Measurements from ENCODE around the gene KRTAP5-1. TPM values are rescaled to one million over a fixed set of nuclear protein-coding genes. Genes with fewer than 3 reads are reported as not detected.

KRTAP5-1 gene
- total and polyA plus RNA-seq, 2 donors: not detected

GRCh38 chr11:1546077-1546535 is 39.0 kb downstream of the KRTAP5-1 start:
- no peak for DNase-seq (ENCODE audit: extremely low spot score)
- no peaks in the 10 kb centered on the region for H3K36me3 ChIP-seq (ENCODE audit: insufficient read depth)
- 12% methylated on average over 18 of the region's 18 CpGs for WGBS
- H3K4me3 ChIP-seq (ENCODE audit: low read depth, low read length): no peak overlapping the region
- H3K4me1 ChIP-seq (ENCODE audit: insufficient read depth): no peaks in the 10 kb centered on the region
- H3K27ac ChIP-seq (ENCODE audit: low read depth): no peak overlapping the region

GRCh38 chr11:1545432-1545831 is 39.7 kb downstream of the KRTAP5-1 start:
- no peak for DNase-seq (ENCODE audit: extremely low spot score)
- Histone ChIP-seq H3K4me3 (ENCODE audit: low read depth, low read length) (no peak overlapping the region), H3K4me1 (ENCODE audit: insufficient read depth) (no peaks in the 10 kb centered on the region), H3K27ac (ENCODE audit: low read depth) (no peak overlapping the region), H3K36me3 (ENCODE audit: insufficient read depth) (no peaks in the 10 kb centered on the region)
- 82% methylated on average over 5 of the region's 5 CpGs for WGBS

GRCh38 chr11:1544536-1544935 is 40.5 kb downstream of the KRTAP5-1 start:
- H3K27ac ChIP-seq (ENCODE audit: low read depth): no peak overlapping the region
- H3K36me3 ChIP-seq (ENCODE audit: insufficient read depth): no peaks in the 10 kb centered on the region
- WGBS: 85% methylated on average over 6 of the region's 6 CpGs
- no peak overlapping the region for H3K4me3 ChIP-seq (ENCODE audit: low read depth, low read length)
- H3K4me1 ChIP-seq (ENCODE audit: insufficient read depth): no peaks in the 10 kb centered on the region
- no peak for DNase-seq (ENCODE audit: extremely low spot score)

DNA sequence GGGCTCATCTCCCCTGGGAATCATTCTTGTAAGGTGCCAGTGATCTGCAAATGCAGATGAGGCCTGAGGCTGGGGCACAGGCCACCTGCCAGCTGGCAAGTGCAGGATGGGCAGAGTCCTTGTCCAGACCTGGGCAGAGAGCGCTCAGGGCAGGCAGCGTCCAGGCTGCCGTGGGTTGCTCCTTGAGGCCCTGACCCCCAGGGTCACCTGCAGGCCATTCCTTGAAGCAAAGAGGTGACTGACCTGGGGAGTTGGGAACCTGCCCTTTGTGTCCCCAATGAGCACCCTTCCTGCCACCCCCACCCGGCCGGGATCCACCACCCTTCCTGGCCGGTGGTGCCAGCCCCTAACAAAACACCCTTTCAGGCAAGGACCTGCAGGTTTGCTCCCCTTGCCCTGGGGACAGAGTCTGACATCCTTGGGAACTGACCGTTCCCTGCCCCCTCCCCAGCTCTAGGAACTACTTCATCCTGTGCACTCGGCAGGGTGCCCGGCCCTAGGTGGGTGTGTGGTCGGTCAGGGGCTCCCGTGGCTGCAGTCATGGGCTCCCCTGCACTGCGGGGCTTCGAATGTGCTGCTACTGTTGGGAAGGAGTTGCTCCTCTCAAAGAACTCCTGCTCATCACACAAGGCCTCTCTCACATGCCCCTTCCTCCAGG is 41.3 kb downstream of the KRTAP5-1 start:
- H3K27ac ChIP-seq (ENCODE audit: low read depth): no peak overlapping the region
- H3K4me3 ChIP-seq (ENCODE audit: low read depth, low read length): no peak overlapping the region
- WGBS: 83% methylated on average over 13 of the region's 13 CpGs
- no peaks in the 10 kb centered on the region for H3K4me1 ChIP-seq (ENCODE audit: insufficient read depth)
- DNase-seq (ENCODE audit: extremely low spot score): no peak
- H3K36me3 ChIP-seq (ENCODE audit: insufficient read depth): no peaks in the 10 kb centered on the region

DNA sequence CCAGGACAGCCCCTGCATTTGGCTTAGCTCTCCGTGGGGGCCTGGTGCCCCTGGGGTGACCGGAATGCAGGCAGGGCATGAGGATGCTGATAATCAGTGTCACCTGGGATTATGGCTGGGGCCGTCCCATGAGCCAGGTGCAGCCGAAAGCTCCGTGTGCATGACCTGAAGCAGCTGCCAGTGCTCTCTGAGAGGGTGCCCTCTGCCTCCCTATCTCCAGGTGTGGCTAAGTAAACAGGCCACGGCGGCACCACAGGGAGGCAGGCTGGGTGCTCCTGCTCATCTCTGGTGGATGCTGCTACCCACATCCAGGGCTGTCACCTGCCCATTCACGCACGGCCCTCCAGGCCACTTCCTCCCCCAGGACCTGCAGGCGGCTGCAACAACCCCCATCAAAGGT is 42.8 kb downstream of the KRTAP5-1 start:
- 61% methylated on average over 10 of the region's 10 CpGs for WGBS
- Histone ChIP-seq H3K27ac (ENCODE audit: low read depth) (no peak overlapping the region), H3K4me3 (ENCODE audit: low read depth, low read length) (no peak overlapping the region), H3K4me1 (ENCODE audit: insufficient read depth) (no peaks in the 10 kb centered on the region), H3K36me3 (ENCODE audit: insufficient read depth) (no peaks in the 10 kb centered on the region)
- DNase-seq (ENCODE audit: extremely low spot score): no peak

DNA sequence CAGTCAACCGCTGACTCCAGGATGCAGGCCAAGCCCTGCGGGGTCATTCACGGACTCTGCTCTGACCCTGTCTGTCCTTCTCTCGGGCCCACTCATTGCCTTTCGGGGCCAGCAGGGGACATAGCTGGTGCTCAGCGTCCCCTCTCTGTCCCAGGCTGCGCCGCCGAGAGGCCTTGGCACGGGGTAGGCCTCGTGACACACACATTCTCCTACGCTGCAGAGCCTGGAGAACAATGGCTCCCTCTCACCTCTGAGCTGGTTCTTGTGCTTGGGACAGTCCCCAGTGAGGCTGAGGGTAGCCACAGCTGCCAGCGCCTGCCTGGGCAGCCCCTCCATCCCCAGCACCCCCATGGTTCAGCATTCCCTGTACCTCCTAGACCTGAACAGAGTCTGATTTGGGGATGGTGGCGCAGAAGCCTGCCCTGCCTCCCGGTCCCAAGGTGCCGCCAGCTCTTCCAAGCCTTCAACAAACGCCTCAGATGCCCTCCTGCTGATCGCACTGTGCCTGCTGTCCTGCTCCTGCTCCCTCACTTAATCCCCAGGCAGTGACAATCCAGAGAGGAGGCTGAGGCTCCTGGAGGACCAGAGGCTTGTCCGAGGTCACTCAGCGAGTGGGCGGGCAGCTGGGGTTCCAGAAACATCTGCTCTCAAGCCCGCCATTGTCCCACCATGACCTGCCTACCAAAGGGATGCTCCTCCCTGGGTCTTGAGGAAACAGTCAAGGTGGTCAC is 43.4 kb downstream of the KRTAP5-1 start:
- Histone ChIP-seq H3K36me3 (ENCODE audit: insufficient read depth) (no peaks in the 10 kb centered on the region), H3K27ac (ENCODE audit: low read depth) (no peak overlapping the region), H3K4me3 (ENCODE audit: low read depth, low read length) (no peak overlapping the region), H3K4me1 (ENCODE audit: insufficient read depth) (no peaks in the 10 kb centered on the region)
- 81% methylated on average over 22 of the region's 22 CpGs for WGBS
- no peak for DNase-seq (ENCODE audit: extremely low spot score)

- no peak for DNase-seq (ENCODE audit: extremely low spot score)
- WGBS: 85% methylated on average over 6 of the region's 6 CpGs
- Histone ChIP-seq H3K36me3 (ENCODE audit: insufficient read depth) (no peaks in the 10 kb centered on the region), H3K4me1 (ENCODE audit: insufficient read depth) (no peaks in the 10 kb centered on the region), H3K4me3 (ENCODE audit: low read depth, low read length) (no peak overlapping the region), H3K27ac (ENCODE audit: low read depth) (no peak overlapping the region)
Measured at GRCh38 chr11:1540074-1540473, 45.0 kb downstream of the KRTAP5-1 start.

DNA sequence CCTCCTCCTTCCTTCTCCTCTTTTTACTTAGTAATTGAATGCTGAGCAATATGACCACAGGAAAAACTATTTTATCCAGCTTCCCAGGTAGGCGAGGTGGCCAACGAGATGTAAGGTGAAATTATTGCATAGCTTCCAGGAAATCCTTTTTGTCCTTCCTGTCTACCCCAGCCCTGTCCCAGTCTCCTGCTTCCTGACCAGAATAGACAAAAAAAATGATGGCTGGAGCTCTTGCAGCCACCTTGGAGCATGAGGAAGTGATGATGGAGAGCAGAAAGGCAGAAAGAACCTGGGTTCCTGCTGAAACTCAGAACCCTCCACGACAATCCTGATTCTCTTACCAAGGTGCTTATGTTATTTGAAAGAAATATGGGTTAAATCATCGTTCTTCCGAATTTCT is 46.9 kb downstream of the KRTAP5-1 start:
- no peaks in the 10 kb centered on the region for H3K36me3 ChIP-seq (ENCODE audit: insufficient read depth)
- H3K27ac ChIP-seq (ENCODE audit: low read depth): no peak overlapping the region
- H3K4me1 ChIP-seq (ENCODE audit: insufficient read depth): no peaks in the 10 kb centered on the region
- H3K4me3 ChIP-seq (ENCODE audit: low read depth, low read length): no peak overlapping the region
- no peak for DNase-seq (ENCODE audit: extremely low spot score)
- WGBS: 84% methylated on average over 5 of the region's 5 CpGs

DNA sequence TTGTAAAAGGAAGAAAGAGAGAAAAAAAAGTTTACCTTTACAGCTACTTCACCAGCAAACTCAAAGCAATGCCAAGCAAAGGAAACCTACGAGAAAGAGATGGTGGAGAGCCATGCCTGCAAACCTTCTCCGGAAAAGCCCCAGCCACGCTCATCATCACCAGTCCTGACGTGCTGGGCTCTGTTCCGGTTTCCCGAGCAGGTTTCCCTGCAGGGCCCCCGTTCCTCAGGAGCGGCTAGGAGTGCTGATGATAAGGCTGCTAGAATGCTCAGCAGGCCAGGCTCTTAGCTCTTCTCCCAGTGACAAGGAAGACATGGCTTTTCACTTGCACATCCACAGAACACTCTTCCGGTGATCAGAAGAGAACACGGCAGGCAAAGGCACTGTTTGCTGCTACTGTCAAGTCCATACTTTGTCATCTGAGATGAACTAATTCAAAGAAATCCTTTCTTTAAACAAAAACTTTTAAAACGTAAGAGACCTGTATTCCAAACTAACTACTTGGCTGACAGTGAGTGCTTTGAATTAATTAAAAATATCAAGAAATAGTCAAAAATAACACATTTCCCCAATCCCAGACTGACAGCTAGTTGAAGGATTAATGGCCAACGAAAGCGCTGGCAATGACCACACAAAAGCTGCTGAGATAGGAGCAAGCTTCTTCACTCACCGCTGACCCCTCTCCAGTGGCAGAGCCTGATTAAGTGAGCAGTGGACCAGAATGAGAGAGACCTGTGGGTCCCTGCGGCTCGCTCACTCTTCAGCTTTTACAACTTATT is 48.8 kb downstream of the KRTAP5-1 start:
- no peaks in the 10 kb centered on the region for H3K4me1 ChIP-seq (ENCODE audit: insufficient read depth)
- H3K36me3 ChIP-seq (ENCODE audit: insufficient read depth): no peaks in the 10 kb centered on the region
- no peak overlapping the region for H3K4me3 ChIP-seq (ENCODE audit: low read depth, low read length)
- DNase-seq (ENCODE audit: extremely low spot score): no peak
- 74% methylated on average over 16 of the region's 16 CpGs for WGBS
- no peak overlapping the region for H3K27ac ChIP-seq (ENCODE audit: low read depth)

DNA sequence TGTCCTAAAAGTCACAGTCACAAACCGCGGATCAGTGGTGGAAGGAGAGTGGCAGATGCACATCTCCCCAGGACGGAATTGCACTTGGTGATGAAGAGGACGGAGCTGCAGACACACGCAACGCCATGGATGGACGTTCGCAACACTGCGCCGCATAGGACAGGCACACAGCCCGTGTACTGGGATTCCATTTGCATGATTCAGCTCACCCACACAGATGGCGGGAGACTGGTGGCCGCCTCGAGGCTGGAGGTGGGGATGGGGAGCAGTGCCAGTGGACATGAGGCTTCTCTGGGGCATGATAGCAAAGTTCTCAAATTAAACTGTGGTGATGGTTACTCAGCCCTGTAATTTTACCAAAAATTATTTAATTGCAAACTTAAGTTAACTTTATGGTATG is 50.4 kb downstream of the KRTAP5-1 start:
- WGBS: 82% methylated on average over 14 of the region's 14 CpGs
- H3K27ac ChIP-seq (ENCODE audit: low read depth): no peak overlapping the region

More for the DNA sequence above, 50.4 kb downstream of the KRTAP5-1 start:
- Histone ChIP-seq H3K36me3 (ENCODE audit: insufficient read depth) (no peaks in the 10 kb centered on the region), H3K4me1 (ENCODE audit: insufficient read depth) (no peaks in the 10 kb centered on the region), H3K4me3 (ENCODE audit: low read depth, low read length) (no peak overlapping the region)
- DNase-seq (ENCODE audit: extremely low spot score): no peak

Other genes with a start within 250 kb of the KRTAP5-1 start
- gene BRSK2, start 195.3 kb downstream of the KRTAP5-1 start, total RNA-seq: 3.0 TPM
- gene BRSK2, start 195.3 kb downstream of the KRTAP5-1 start, polyA plus RNA-seq: 2.6 TPM
- gene MOB2, start 98.5 kb downstream of the KRTAP5-1 start, total RNA-seq: 27.5 TPM
- 120 TPM for gene MOB2, start 98.5 kb downstream of the KRTAP5-1 start, polyA plus RNA-seq
- 0.85 TPM for gene DUSP8, start 13.0 kb downstream of the KRTAP5-1 start, total RNA-seq
- gene DUSP8, start 13.0 kb downstream of the KRTAP5-1 start, polyA plus RNA-seq: 6.8 TPM
- not detected for gene KRTAP5-2, start 13.0 kb upstream of the KRTAP5-1 start, total RNA-seq
- not detected for gene KRTAP5-2, start 13.0 kb upstream of the KRTAP5-1 start, polyA plus RNA-seq
- not detected for gene KRTAP5-3, start 23.2 kb upstream of the KRTAP5-1 start, total RNA-seq
- gene KRTAP5-3, start 23.2 kb upstream of the KRTAP5-1 start, polyA plus RNA-seq: not detected
- gene KRTAP5-4, start 36.9 kb upstream of the KRTAP5-1 start, total RNA-seq: not detected
- gene KRTAP5-4, start 36.9 kb upstream of the KRTAP5-1 start, polyA plus RNA-seq: not detected
- not detected for gene KRTAP5-5, start 44.5 kb upstream of the KRTAP5-1 start, total RNA-seq
- gene KRTAP5-5, start 44.5 kb upstream of the KRTAP5-1 start, polyA plus RNA-seq: not detected
- gene KRTAP5-6, start 111.9 kb upstream of the KRTAP5-1 start, total RNA-seq: not detected
- gene KRTAP5-6, start 111.9 kb upstream of the KRTAP5-1 start, polyA plus RNA-seq: not detected
- 1.0 TPM for gene IFITM10, start 165.3 kb upstream of the KRTAP5-1 start, total RNA-seq
- 1.9 TPM for gene IFITM10, start 165.3 kb upstream of the KRTAP5-1 start, polyA plus RNA-seq
- 76.4 TPM for gene CTSD, start 178.6 kb upstream of the KRTAP5-1 start, total RNA-seq
- gene CTSD, start 178.6 kb upstream of the KRTAP5-1 start, polyA plus RNA-seq: 495 TPM
- gene SYT8, start 249.7 kb upstream of the KRTAP5-1 start, total RNA-seq: 3.4 TPM
- gene SYT8, start 249.7 kb upstream of the KRTAP5-1 start, polyA plus RNA-seq: 35.6 TPM